A673 (cell line): Measurements from ENCODE around the gene RHBDD3. TPM values are rescaled to one million over a fixed set of nuclear protein-coding genes. Genes with fewer than 3 reads are reported as not detected.
A peak's percentile ranks its signal among the peaks of the same experiment; 100 is the strongest.

Experiments used
- BruUV-seq: library from RNA; stranded (reverse); fragments of 400-500 nt; replicated peaks from 2 replicates; lab custom pipeline; 2021; lab: Mats Ljungman, UMichigan
- CTCF ChIA-PET: fragments of 300-600 bp; sonication (Branson Sonifier 250); formaldehyde crosslinking; loops from one replicate; lab custom pipeline; 2022; ENCODE audit warnings: antibody characterized with exemption; lab: Charles Lee
- POLR2A ChIA-PET: fragments of 300-600 bp; sonication (Branson Sonifier 250); formaldehyde crosslinking; loops from one replicate; lab custom pipeline; 2022; ENCODE audit warnings: antibody characterized with exemption; ENCODE audit not compliant: low non-redundant PET; lab: Charles Lee
- DNase-seq: peaks from one replicate; pipeline ENCODE4 v3.0.0-alpha.2; 2015; ENCODE audit warnings: low spot score
- H3K27ac ChIP-seq: fragments of 200-600 bp; sonication (generic); 2 replicates; pipeline ENCODE4 v1.5.1; 2016; ENCODE audit warnings: mixed run types, low read depth, mild to moderate bottlenecking, mixed read lengths, antibody characterized with exemption, low read length; ENCODE audit not compliant: poor library complexity, severe bottlenecking
- H3K27me3 ChIP-seq: fragments of 200-600 bp; sonication (generic); replicated peaks from 2 replicates; pipeline ENCODE4 v1.6.1; 2017; ENCODE audit warnings: mixed run types, low read depth, mild to moderate bottlenecking, mixed read lengths, antibody characterized with exemption, low read length; ENCODE audit not compliant: insufficient read depth, poor library complexity
- H3K36me3 ChIP-seq: fragments of 200-600 bp; sonication (generic); 2 replicates; pipeline ENCODE4 v1.6.1; 2016; ENCODE audit warnings: mixed run types, mild to moderate bottlenecking, mixed read lengths, antibody characterized with exemption, low read length; ENCODE audit not compliant: insufficient read depth, poor library complexity, severe bottlenecking
- H3K4me1 ChIP-seq: fragments of 200-600 bp; sonication (generic); 2 replicates; pipeline ENCODE4 v1.6.1; 2017; ENCODE audit warnings: mixed run types, mild to moderate bottlenecking, mixed read lengths, antibody characterized with exemption, low read length; ENCODE audit not compliant: insufficient read depth, poor library complexity, severe bottlenecking
- H3K4me3 ChIP-seq: fragments of 200-600 bp; sonication (generic); 2 replicates; pipeline ENCODE4 v1.5.1; 2016; ENCODE audit warnings: low read depth, mixed run types, mild to moderate bottlenecking, mixed read lengths, low read length; ENCODE audit not compliant: poor library complexity, severe bottlenecking
- H3K9me3 ChIP-seq: fragments of 200-600 bp; sonication (generic); 2 replicates; pipeline ENCODE4 v1.6.1; 2016; ENCODE audit warnings: mixed run types, low read depth, mild to moderate bottlenecking, mixed read lengths, antibody characterized with exemption, low read length; ENCODE audit not compliant: poor library complexity, severe bottlenecking
- CTCF ChIP-seq: fragments of 300-800, 200-600 bp; sonication (generic); conservative IDR thresholded peaks from 2 replicates; pipeline ENCODE4 v1.5.1; 2017; ENCODE audit warnings: low read depth, mild to moderate bottlenecking, antibody characterized with exemption, low read length, moderate library complexity, mixed read lengths
- EZH2 ChIP-seq: fragments of 200-600 bp; sonication (generic); IDR thresholded peaks from 2 replicates; pipeline ENCODE4 v1.6.1; 2017; ENCODE audit warnings: borderline replicate concordance, low read depth, mild to moderate bottlenecking, mixed read lengths, antibody characterized with exemption, low read length; ENCODE audit not compliant: poor library complexity, severe bottlenecking
- intact Hi-C: fragments of 100-400 bp; cut with micrococcal nuclease; formaldehyde crosslinking; loops from one replicate; pipeline ENCODE4 v1.10.0; 2022; ENCODE audit not compliant: unreplicated experiment
- total RNA-seq: library from RNA; stranded (reverse); gene quantifications from 2 replicates; pipeline ENCODE4 v1.2.3, GENCODE V29; 2021

The RHBDD3 gene
- total RNA-seq, 1 experiment from 2014 or later, result 84.0 TPM

DNA sequence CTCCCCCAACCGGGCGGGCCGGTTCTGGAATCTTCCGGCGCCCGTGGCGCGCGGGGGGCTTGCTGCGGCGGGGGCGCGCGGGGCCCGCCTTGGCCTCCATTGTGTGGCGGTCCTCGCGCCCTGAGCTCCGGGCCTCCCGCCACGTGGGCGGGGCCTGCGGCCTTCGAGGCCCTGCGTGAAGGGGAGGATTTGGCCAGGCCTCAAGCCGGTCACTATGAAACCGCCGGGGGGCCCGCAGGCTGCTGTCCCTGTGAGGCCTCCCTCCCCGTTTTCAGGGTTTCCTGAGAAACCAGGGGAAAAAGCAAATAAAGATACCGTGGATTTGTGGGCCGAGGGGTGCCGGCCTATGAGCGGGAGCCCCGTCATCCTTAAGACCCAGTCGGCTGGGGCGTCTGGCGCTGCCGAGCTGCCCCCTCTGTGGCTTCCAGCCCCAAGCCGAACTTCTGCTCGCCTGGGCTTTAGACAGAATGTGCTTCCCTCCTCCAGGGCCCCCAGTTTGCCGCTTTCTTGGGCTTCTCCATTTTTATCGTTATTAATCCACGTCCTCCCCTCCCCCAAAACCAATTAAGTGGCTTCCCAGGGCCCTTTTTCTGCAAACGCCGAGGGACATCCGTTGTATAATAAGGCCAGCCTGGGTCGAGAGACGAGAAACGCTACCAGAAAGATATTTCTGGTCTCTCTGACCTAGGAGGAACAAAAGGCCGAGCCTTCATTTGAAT, 889 bp upstream of the RHBDD3 start:
- no peak for TF ChIP-seq EZH2
- no peak for TF ChIP-seq CTCF
- intact Hi-C loops, result no loop called here
- BruUV-seq, result no TSS peak
- peaks cover 44% of the 10 kb centered on the region for H3K4me1 ChIP-seq
- DNase-seq, result peak; percentile 68
- peak overlapping the region; percentile 81 for H3K4me3 ChIP-seq
- H3K9me3 ChIP-seq, result no peaks in the 10 kb centered on the region
- peaks cover 68% of the 10 kb centered on the region for H3K36me3 ChIP-seq
- H3K27me3 ChIP-seq, result no peaks in the 10 kb centered on the region
- peak overlapping the region; percentile 100 for H3K27ac ChIP-seq
- CTCF ChIA-PET, result no interaction called here
- POLR2A ChIA-PET, result no interaction called here

- POLR2A ChIA-PET, result no interaction called here
- BruUV-seq, result TSS peak; percentile 72
- H3K4me1 ChIP-seq, result peaks cover 35% of the 10 kb centered on the region
- DNase-seq, result no peak
- CTCF ChIA-PET, result no interaction called here
- H3K27ac ChIP-seq, result peak overlapping the region; percentile 100
- peak overlapping the region; percentile 81 for H3K4me3 ChIP-seq
- H3K36me3 ChIP-seq, result peaks cover 59% of the 10 kb centered on the region
- intact Hi-C loops, result no loop called here
- TF ChIP-seq EZH2, result no peak
- TF ChIP-seq CTCF, result no peak
- no peaks in the 10 kb centered on the region for H3K9me3 ChIP-seq
- no peaks in the 10 kb centered on the region for H3K27me3 ChIP-seq
Measured at GRCh38 chr22:29267462-29267857, 321 bp downstream of the RHBDD3 start.

- CTCF ChIA-PET, result no interaction called here
- Histone ChIP-seq H3K27ac (peak overlapping the region; percentile 100), H3K4me3 (peak overlapping the region; percentile 81)
Measured at GRCh38 chr22:29266564-29267461, 968 bp downstream of the RHBDD3 start.

More at GRCh38 chr22:29266564-29267461, 968 bp downstream of the RHBDD3 start:
- POLR2A ChIA-PET, result no interaction called here
- Histone ChIP-seq H3K4me1 (peaks cover 32% of the 10 kb centered on the region), H3K9me3 (no peaks in the 10 kb centered on the region), H3K36me3 (peaks cover 52% of the 10 kb centered on the region), H3K27me3 (no peaks in the 10 kb centered on the region)
- no peak for DNase-seq
- no TSS peak for BruUV-seq
- intact Hi-C loops, result no loop called here
- TF ChIP-seq EZH2 (no peak), CTCF (no peak)
